ENCODE data around the gene STMN3. TPM values are rescaled to one million over a fixed set of nuclear protein-coding genes. Genes with fewer than 3 reads are reported as not detected.

Gene STMN3
- total RNA-seq, 4 donors from 2014 or later = 9.2 to 30.5 (median 20.9) TPM

- no peak for DNase-seq
- TF ChIP-seq CTCF (IDR thresholded peaks at IDR 0.05) = no peak
- no peak for TF ChIP-seq POLR2A (IDR thresholded peaks at IDR 0.05)
- Histone ChIP-seq H3K27me3 (no peaks in the 10 kb centered on the region), H3K4me1 (peaks cover 0 to 9% of the 10 kb centered on the region in 2 donors), H3K4me3 (no peak overlapping the region), H3K36me3 (no peaks in the 10 kb centered on the region), H3K27ac (no peak overlapping the region), H3K9me3 (no peaks in the 10 kb centered on the region)
- intact Hi-C loops (cut with DNase I; ENCODE audit: low total_unique reads) = no loop called here
Observed at GRCh38 chr20:63648190-63648589, 5.0 kb downstream of the STMN3 start.

- no peak for TF ChIP-seq POLR2A (IDR thresholded peaks at IDR 0.05)
- no peak for TF ChIP-seq CTCF (IDR thresholded peaks at IDR 0.05)
- H3K27ac ChIP-seq = no peak overlapping the region
- H3K36me3 ChIP-seq = no peaks in the 10 kb centered on the region
- no peak for DNase-seq
- peaks cover 0 to 9% of the 10 kb centered on the region in 2 donors for H3K4me1 ChIP-seq
- H3K27me3 ChIP-seq = no peaks in the 10 kb centered on the region
- intact Hi-C loops (cut with DNase I; ENCODE audit: low total_unique reads) = no loop called here
- no peaks in the 10 kb centered on the region for H3K9me3 ChIP-seq
- H3K4me3 ChIP-seq = no peak overlapping the region
Observed at GRCh38 chr20:63645218-63645617, 8.0 kb downstream of the STMN3 start.

DNA sequence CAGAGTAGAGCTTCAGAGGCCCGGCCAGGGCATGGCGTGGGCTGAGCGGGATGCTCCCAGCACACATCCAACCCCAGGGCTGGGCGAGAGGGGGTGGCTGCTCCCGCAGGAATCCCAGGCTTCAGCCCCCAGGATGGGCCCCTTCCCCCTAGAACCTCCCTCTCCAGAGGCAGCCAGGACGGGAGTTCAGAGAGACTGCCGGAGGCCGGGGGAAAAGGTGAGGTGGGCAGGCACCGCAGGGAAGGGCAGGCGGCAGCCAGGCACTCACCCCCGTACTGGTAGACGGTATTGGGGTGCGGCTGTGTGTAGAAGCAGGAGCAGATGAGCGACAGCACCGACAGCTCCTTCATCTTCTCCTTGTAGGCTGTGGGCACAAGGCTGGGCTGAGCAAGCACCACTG is 9.3 kb downstream of the STMN3 start:
- no peak for TF ChIP-seq CTCF (IDR thresholded peaks at IDR 0.05)
- TF ChIP-seq POLR2A (IDR thresholded peaks at IDR 0.05) = no peak
- intact Hi-C loops (cut with DNase I; ENCODE audit: low total_unique reads) = no loop called here
- no peak overlapping the region for H3K27ac ChIP-seq

DNA sequence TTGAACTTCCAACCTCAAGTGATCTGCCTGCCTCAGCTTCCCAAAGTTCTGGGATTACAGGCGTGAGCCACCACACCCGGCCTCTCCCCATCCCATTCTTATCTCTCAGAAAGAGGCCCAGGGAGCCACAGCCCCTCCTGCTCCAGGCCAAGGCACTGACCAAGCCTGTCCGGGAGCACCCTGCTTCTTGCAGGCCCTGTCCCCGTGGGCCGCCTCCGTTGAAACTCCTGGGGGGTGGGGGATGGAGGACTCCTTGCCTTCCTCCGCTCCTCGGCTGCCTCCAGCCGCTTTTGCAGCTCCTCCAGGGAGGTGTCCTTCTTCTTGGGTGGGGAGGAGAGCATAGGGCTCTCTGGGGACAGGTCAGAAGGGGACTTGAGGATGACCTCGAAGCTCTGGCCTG is 9.7 kb downstream of the STMN3 start:
- H3K9me3 ChIP-seq = no peaks in the 10 kb centered on the region
- no peaks in the 10 kb centered on the region for H3K27me3 ChIP-seq
- H3K27ac ChIP-seq = no peak overlapping the region
- TF ChIP-seq CTCF (IDR thresholded peaks at IDR 0.05) (no peak), POLR2A (IDR thresholded peaks at IDR 0.05) (no peak)
- no peaks in the 10 kb centered on the region for H3K36me3 ChIP-seq
- no peak for DNase-seq
- H3K4me1 ChIP-seq = peaks cover 0 to 9% of the 10 kb centered on the region in 2 donors
- intact Hi-C loops (cut with DNase I; ENCODE audit: low total_unique reads) = no loop called here
- no peak overlapping the region for H3K4me3 ChIP-seq

More for the DNA sequence above, 9.3 kb downstream of the STMN3 start:
- H3K36me3 ChIP-seq = no peaks in the 10 kb centered on the region
- DNase-seq = no peak
- no peaks in the 10 kb centered on the region for H3K9me3 ChIP-seq
- peaks cover 0 to 9% of the 10 kb centered on the region in 2 donors for H3K4me1 ChIP-seq
- no peaks in the 10 kb centered on the region for H3K27me3 ChIP-seq
- no peak overlapping the region for H3K4me3 ChIP-seq

DNA sequence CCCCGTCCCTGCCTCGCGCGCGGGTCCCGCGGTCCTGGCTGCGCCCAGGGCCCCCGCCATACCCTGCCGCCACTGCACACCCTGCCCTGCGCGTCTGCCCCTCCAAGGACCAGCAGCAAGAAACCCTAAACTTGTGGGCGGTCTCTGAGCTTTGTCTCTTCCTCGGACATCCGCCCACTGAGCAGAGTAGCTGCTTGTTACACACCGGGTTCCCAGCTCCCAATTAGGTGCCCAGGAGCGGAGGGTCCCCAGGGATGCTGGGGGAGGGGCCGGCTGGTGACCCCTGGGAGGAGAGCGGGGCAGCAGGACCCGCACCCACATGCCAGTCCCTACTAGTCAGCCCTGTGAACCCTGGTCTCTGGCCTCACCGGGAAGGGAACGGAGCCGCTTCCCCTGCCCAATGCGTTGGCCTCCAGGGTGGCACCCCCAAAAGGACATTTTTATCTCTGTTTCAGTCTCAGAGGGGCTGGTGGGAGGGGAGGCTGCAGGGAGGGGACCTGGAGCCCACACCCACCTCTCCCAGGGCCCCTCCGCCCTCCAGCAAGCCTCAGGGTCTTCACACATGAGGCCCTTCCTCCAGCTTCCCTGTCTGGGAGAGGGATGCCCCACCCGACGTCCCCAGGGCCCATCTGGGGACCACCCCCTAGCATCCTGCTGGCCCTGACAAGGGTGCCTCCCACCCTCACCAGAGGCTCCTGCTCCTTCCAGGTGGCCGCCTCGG is 10.5 kb downstream of the STMN3 start:
- peak in 1 of 2 donors; percentile 40 for DNase-seq
- no peaks in the 10 kb centered on the region for H3K36me3 ChIP-seq
- TF ChIP-seq POLR2A (IDR thresholded peaks at IDR 0.05) (no peak), CTCF (IDR thresholded peaks at IDR 0.05) (no peak)
- intact Hi-C loops (cut with DNase I; ENCODE audit: low total_unique reads) = no loop called here
- H3K4me1 ChIP-seq = peaks cover 0 to 9% of the 10 kb centered on the region in 2 donors
- no peaks in the 10 kb centered on the region for H3K9me3 ChIP-seq
- H3K27me3 ChIP-seq = no peaks in the 10 kb centered on the region
- H3K27ac ChIP-seq = peak overlapping the region in 1 of 2 donors; percentile 62
- H3K4me3 ChIP-seq = peak overlapping the region in 1 of 2 donors; percentile 51

Measured in uterus (tissue), 4 donors.